HEK293 (cell line): Measurements from ENCODE around the gene CASP12.

Source experiments
- CTCF ChIA-PET: fragments of 350-600 bp; formaldehyde crosslinking; extraction: SDS; loops from one replicate; lab custom pipeline; 2021; ENCODE audit warnings: antibody characterized with exemption; lab: Yijun Ruan, JAX
- POLR2A ChIA-PET: fragments of 300-600 bp; formaldehyde crosslinking; extraction: SDS; loops from one replicate; lab custom pipeline; 2020; ENCODE audit warnings: antibody characterized with exemption, inconsistent platforms; lab: Yijun Ruan, JAX
- H3K27ac ChIP-seq: fragments of 200-500 bp; sonication (Bioruptor generic); 2 replicates; pipeline ENCODE4 v1.5.1; 2014; ENCODE audit warnings: low read depth, low read length, control low read depth, inconsistent platforms; ENCODE audit errors: extremely low read depth
- H3K36me3 ChIP-seq, 2 experiments: fragments of 200-500 bp in 1 of 2; sonication (Bioruptor generic) in 1 of 2; 1 replicate in 1 of 2; 2 replicates in 1 of 2; pipeline ENCODE4 v1.5.1; 2014 to 2017; ENCODE audit warnings: inconsistent platforms in 2 of 2, low read length in 2 of 2; ENCODE audit not compliant: control insufficient read depth in 2 of 2, insufficient read depth in 1 of 2
- H3K4me1 ChIP-seq: fragments of 200-500 bp; sonication (Bioruptor generic); 2 replicates; pipeline ENCODE4 v1.5.1; 2014; ENCODE audit warnings: mild to moderate bottlenecking, low read length, inconsistent platforms; ENCODE audit not compliant: control insufficient read depth, insufficient read depth
- H3K4me3 ChIP-seq: 2 replicates; pipeline ENCODE4 v1.5.1; 2011; ENCODE audit warnings: low read depth, mild to moderate bottlenecking, control low read depth, low read length, moderate library complexity
- H3K9me3 ChIP-seq: fragments of 200-500 bp; sonication (Bioruptor generic); 2 replicates; pipeline ENCODE4 v1.5.1; 2014; ENCODE audit warnings: low read depth, low read length, inconsistent platforms; ENCODE audit not compliant: control insufficient read depth, insufficient read depth
- BCL11A ChIP-seq: fragments of 450-650 bp; formaldehyde crosslinking; IDR thresholded peaks from 2 replicates; pipeline ENCODE4 v1.5.1; 2016; ENCODE audit warnings: low read depth, missing biosample characterization, missing genetic modification characterization
- BCL11B ChIP-seq: fragments of 450-650 bp; formaldehyde crosslinking; IDR thresholded peaks from 2 replicates; pipeline ENCODE4 v1.5.1; 2016; ENCODE audit warnings: low read depth, missing biosample characterization, missing genetic modification characterization
- GLI4 ChIP-seq: fragments of 450-650 bp; formaldehyde crosslinking; IDR thresholded peaks from 2 replicates; pipeline ENCODE4 v1.5.1; 2016; ENCODE audit warnings: missing biosample characterization, missing genetic modification characterization
- MYNN ChIP-seq: fragments of 450-650 bp; formaldehyde crosslinking; IDR thresholded peaks from 2 replicates; pipeline ENCODE4 v1.5.1; 2016; ENCODE audit warnings: missing biosample characterization, missing genetic modification characterization, borderline replicate concordance
- TRIM28 ChIP-seq: IDR thresholded peaks from 2 replicates; pipeline ENCODE4 v1.6.1; 2011; ENCODE audit warnings: low read length, control low read depth, borderline replicate concordance
- TSHZ1 ChIP-seq: fragments of 450-650 bp; formaldehyde crosslinking; IDR thresholded peaks from 2 replicates; pipeline ENCODE4 v1.5.1; 2016; ENCODE audit warnings: missing biosample characterization, missing genetic modification characterization, borderline replicate concordance
- ZBTB17 ChIP-seq: fragments of 450-650 bp; formaldehyde crosslinking; IDR thresholded peaks from 2 replicates; pipeline ENCODE4 v1.5.1; 2016; ENCODE audit warnings: missing biosample characterization, missing genetic modification characterization
- ZBTB48 ChIP-seq: fragments of 450-650 bp; formaldehyde crosslinking; IDR thresholded peaks from 2 replicates; pipeline ENCODE4 v1.5.1; 2016; ENCODE audit warnings: missing biosample characterization, missing genetic modification characterization
- ZNF10 ChIP-seq: fragments of 450-650 bp; formaldehyde crosslinking; IDR thresholded peaks from 2 replicates; pipeline ENCODE4 v1.5.1; 2017; ENCODE audit warnings: missing biosample characterization, missing genetic modification characterization
- ZNF112 ChIP-seq: fragments of 450-650 bp; formaldehyde crosslinking; IDR thresholded peaks from 2 replicates; pipeline ENCODE4 v1.5.0; 2017; ENCODE audit warnings: missing biosample characterization, missing genetic modification characterization
- ZNF138 ChIP-seq: fragments of 450-650 bp; formaldehyde crosslinking; IDR thresholded peaks from 2 replicates; pipeline ENCODE4 v1.5.1; 2016; ENCODE audit warnings: missing biosample characterization, missing genetic modification characterization, borderline replicate concordance
- ZNF140 ChIP-seq: fragments of 450-650 bp; formaldehyde crosslinking; IDR thresholded peaks from 2 replicates; pipeline ENCODE4 v1.5.1; 2016; ENCODE audit warnings: missing biosample characterization, missing genetic modification characterization
- ZNF155 ChIP-seq: fragments of 450-650 bp; formaldehyde crosslinking; IDR thresholded peaks from 2 replicates; pipeline ENCODE4 v1.5.1; 2016; ENCODE audit warnings: missing biosample characterization, missing genetic modification characterization
- ZNF214 ChIP-seq: fragments of 450-650 bp; formaldehyde crosslinking; IDR thresholded peaks from 2 replicates; pipeline ENCODE4 v1.5.1; 2017; ENCODE audit warnings: missing biosample characterization, mild to moderate bottlenecking, missing genetic modification characterization, borderline replicate concordance
- ZNF26 ChIP-seq: fragments of 450-650 bp; formaldehyde crosslinking; IDR thresholded peaks from 2 replicates; pipeline ENCODE4 v1.5.1; 2016; ENCODE audit warnings: missing biosample characterization, missing genetic modification characterization
- ZNF561 ChIP-seq: fragments of 450-650 bp; IDR thresholded peaks from 2 replicates; pipeline ENCODE4 v1.5.1; 2018; ENCODE audit warnings: missing biosample characterization, missing genetic modification characterization, borderline replicate concordance
- ZSCAN23 ChIP-seq: fragments of 450-650 bp; formaldehyde crosslinking; IDR thresholded peaks from 2 replicates; pipeline ENCODE4 v1.5.1; 2016; ENCODE audit warnings: missing biosample characterization, missing genetic modification characterization
- TF ChIP-seq, protein P1 (sequence below): fragments of 450-650 bp; formaldehyde crosslinking; IDR thresholded peaks from 2 replicates; pipeline ENCODE4 v1.5.1; 2016; ENCODE audit warnings: missing biosample characterization, missing genetic modification characterization
- TF ChIP-seq, protein P2 (sequence below): fragments of 450-650 bp; formaldehyde crosslinking; IDR thresholded peaks from 2 replicates; pipeline ENCODE4 v1.5.1; 2016; ENCODE audit warnings: missing biosample characterization, missing genetic modification characterization, low read depth

Gene CASP12

DNA sequence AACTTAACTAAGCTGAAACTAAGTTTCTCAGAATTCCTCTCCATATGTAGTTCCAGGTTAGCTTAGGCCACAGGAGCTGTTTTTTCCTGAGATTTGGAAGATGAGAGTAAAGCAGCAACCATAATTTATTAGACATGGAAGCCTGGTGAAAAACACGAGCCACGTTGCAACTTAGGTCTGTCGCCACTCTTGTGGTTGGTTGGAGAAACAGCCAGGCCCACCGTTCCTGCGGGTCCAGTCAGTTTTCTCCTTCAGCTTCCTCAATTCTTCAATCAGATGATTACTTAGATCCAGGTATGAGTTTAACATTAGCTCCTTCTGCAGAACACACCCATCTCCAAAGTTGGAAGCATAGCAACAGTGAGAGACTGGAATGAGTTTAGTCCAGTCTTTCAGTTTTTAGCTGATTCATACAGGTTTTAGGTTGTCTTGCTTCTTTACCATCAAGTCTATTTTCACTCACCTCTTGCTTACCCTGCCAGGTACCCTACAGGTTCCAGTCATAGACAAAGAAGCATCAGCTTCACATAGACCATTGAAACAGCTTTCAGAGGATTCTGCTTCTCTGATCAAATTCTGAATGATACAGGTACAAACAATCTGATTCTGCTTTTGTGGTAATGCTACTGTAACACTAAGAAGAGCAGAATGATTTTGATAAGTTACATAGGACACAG, 18.6 kb downstream of the CASP12 start:
- H3K4me3 ChIP-seq = no peak overlapping the region
- ChIA-PET POLR2A (no interaction called here), CTCF (interaction anchor here (1.1 kb wide), 1 partner anchor 68 kb away, joined by 4 read pairs; no protein-coding TSS in a partner anchor)
- no peaks in the 10 kb centered on the region for H3K9me3 ChIP-seq
- TF ChIP-seq TRIM28 (no peak), ZNF214 (tag by site-specific recombination) (no peak), ZNF140 (tag by site-specific recombination) (no peak), ZNF138 (no peak), BCL11A (tag by site-specific recombination) (no peak), ZNF112 (no peak), ZBTB48 (tag by site-specific recombination) (no peak), MYNN (no peak), BCL11B (tag by site-specific recombination) (no peak), GLI4 (tag by site-specific recombination) (no peak), ZSCAN23 (tag by site-specific recombination) (no peak), ZNF26 (tag by site-specific recombination) (no peak), ZNF561 (tag by site-specific recombination) (no peak), TSHZ1 (no peak), ZNF10 (tag by site-specific recombination) (no peak), ZBTB17 (tag by site-specific recombination) (no peak), ZNF155 (tag by site-specific recombination) (no peak)
- TF ChIP-seq, protein P1, sequence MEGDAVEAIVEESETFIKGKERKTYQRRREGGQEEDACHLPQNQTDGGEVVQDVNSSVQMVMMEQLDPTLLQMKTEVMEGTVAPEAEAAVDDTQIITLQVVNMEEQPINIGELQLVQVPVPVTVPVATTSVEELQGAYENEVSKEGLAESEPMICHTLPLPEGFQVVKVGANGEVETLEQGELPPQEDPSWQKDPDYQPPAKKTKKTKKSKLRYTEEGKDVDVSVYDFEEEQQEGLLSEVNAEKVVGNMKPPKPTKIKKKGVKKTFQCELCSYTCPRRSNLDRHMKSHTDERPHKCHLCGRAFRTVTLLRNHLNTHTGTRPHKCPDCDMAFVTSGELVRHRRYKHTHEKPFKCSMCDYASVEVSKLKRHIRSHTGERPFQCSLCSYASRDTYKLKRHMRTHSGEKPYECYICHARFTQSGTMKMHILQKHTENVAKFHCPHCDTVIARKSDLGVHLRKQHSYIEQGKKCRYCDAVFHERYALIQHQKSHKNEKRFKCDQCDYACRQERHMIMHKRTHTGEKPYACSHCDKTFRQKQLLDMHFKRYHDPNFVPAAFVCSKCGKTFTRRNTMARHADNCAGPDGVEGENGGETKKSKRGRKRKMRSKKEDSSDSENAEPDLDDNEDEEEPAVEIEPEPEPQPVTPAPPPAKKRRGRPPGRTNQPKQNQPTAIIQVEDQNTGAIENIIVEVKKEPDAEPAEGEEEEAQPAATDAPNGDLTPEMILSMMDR (tag by site-specific recombination) = no peak
- TF ChIP-seq, protein P2, sequence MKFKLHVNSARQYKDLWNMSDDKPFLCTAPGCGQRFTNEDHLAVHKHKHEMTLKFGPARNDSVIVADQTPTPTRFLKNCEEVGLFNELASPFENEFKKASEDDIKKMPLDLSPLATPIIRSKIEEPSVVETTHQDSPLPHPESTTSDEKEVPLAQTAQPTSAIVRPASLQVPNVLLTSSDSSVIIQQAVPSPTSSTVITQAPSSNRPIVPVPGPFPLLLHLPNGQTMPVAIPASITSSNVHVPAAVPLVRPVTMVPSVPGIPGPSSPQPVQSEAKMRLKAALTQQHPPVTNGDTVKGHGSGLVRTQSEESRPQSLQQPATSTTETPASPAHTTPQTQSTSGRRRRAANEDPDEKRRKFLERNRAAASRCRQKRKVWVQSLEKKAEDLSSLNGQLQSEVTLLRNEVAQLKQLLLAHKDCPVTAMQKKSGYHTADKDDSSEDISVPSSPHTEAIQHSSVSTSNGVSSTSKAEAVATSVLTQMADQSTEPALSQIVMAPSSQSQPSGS (tag by site-specific recombination) = no peak
- H3K27ac ChIP-seq = no peak overlapping the region
- H3K36me3 ChIP-seq = no peaks in the 10 kb centered on the region
- no peaks in the 10 kb centered on the region for H3K4me1 ChIP-seq
